Suprapubic skin (tissue), 4 donors: Measurements from ENCODE around the gene TP53AIP1. TPM values are rescaled to one million over a fixed set of nuclear protein-coding genes. Genes with fewer than 3 reads are reported as not detected.
A peak's percentile ranks its signal among the peaks of the same experiment; 100 is the strongest.

Experiments used
- DNase-seq, 2 donors: peaks; one replicate each; pipeline ENCODE4 v3.0.0-alpha.2; 2019; ENCODE audit warnings: low spot score in 2 of 2
- H3K27ac ChIP-seq: fragments of 200-600 bp; sonication (generic); one replicate; pipeline ENCODE4 v1.5.1; 2019
- H3K27me3 ChIP-seq: fragments of 200-600 bp; sonication (generic); one replicate; pipeline ENCODE4 v1.5.1; 2019
- H3K36me3 ChIP-seq: fragments of 200-600 bp; sonication (generic); one replicate; pipeline ENCODE4 v1.5.1; 2019
- H3K4me1 ChIP-seq: fragments of 200-600 bp; sonication (generic); one replicate; pipeline ENCODE4 v1.5.1; 2019
- H3K4me3 ChIP-seq: fragments of 200-600 bp; sonication (generic); one replicate; pipeline ENCODE4 v1.5.1; 2019; ENCODE audit warnings: mild to moderate bottlenecking
- H3K9me3 ChIP-seq: fragments of 200-600 bp; sonication (generic); one replicate; pipeline ENCODE4 v1.5.1; 2019
- CTCF ChIP-seq, 2 donors: fragments of 200-600 bp in 1 of 2; fragments of 450-650 bp in 1 of 2; sonication (generic) in 1 of 2; IDR thresholded peaks; one replicate each; pipeline ENCODE4 v1.5.1; 2016 to 2019; ENCODE audit warnings: antibody characterized with exemption in 2 of 2, mild to moderate bottlenecking in 1 of 2, moderate library complexity in 1 of 2
- EP300 ChIP-seq: sonication (generic); formaldehyde crosslinking; IDR thresholded peaks from one replicate; pipeline ENCODE4 v1.6.1; 2017; ENCODE audit warnings: antibody characterized with exemption
- POLR2A ChIP-seq, 2 donors: fragments of 450-650 bp; IDR thresholded peaks; one replicate each; pipeline ENCODE4 v1.6.1; 2017; ENCODE audit warnings: antibody characterized with exemption in 2 of 2, mild to moderate bottlenecking in 2 of 2, moderate library complexity in 2 of 2
- POLR2AphosphoS5 ChIP-seq, 3 donors: sonication (generic); formaldehyde crosslinking; IDR thresholded peaks; one replicate each; pipeline ENCODE4 v1.6.1; 2017; ENCODE audit warnings: antibody characterized with exemption in 3 of 3
- WGBS: methylation state at CpG from one replicate; pipeline ENCODE4 v1.1.5; 2018; 5-methylcytosine and 5-hydroxymethylcytosine counted together
- total RNA-seq, 4 donors: library from RNA; depleted of rRNA; stranded (reverse); fragments of >200 nt; gene quantifications; one replicate each; pipeline ENCODE4 v1.1.0, GENCODE V29; 2016

TP53AIP1 gene
- 10 to 100 TPM; 19.2 to 32.9 (median 21.0) TPM for total RNA-seq

- H3K4me3 ChIP-seq, result peak within 1 kb of the TSS; percentile 42
- 67% methylated on average over 9 of the region's 21 CpGs for WGBS
Observed at GRCh38 chr11:128942817-128943427, at the start of gene TP53AIP1. Gene TP53AIP1, minus strand, starts transcription at chr11:128942871. Its CDS starts 5,053 bp downstream, at chr11:128937818.

GRCh38 chr11:128988242-128988970 lies 45.7 kb upstream of the TP53AIP1 start:
- H3K27ac ChIP-seq, result no peak overlapping the region
- no peak overlapping the region for H3K4me3 ChIP-seq
- DNase-seq, result no peak
- no peak for TF ChIP-seq CTCF (IDR thresholded peaks at IDR 0.05)
- TF ChIP-seq POLR2AphosphoS5 (IDR thresholded peaks at IDR 0.05), result no peak
- no peaks in the 10 kb centered on the region for H3K4me1 ChIP-seq
- H3K36me3 ChIP-seq, result peaks cover 24% of the 10 kb centered on the region
- no peaks in the 10 kb centered on the region for H3K27me3 ChIP-seq
- H3K9me3 ChIP-seq, result no peaks in the 10 kb centered on the region

More at GRCh38 chr11:128942817-128943427, at the start of gene TP53AIP1:
- TF ChIP-seq EP300, result no peak
- TF ChIP-seq POLR2A (IDR thresholded peaks at IDR 0.05), result no peak
- TF ChIP-seq POLR2AphosphoS5 (IDR thresholded peaks at IDR 0.05), result no peak
- TF ChIP-seq CTCF (IDR thresholded peaks at IDR 0.05), result no peak
- Histone ChIP-seq H3K36me3 (no peaks in the 10 kb centered on the region), H3K27ac (peak within 1 kb of the TSS; percentile 89), H3K4me1 (peaks cover 53% of the 10 kb centered on the region), H3K27me3 (peaks cover 8% of the 10 kb centered on the region), H3K9me3 (no peaks in the 10 kb centered on the region)
- no peak for DNase-seq

GRCh38 chr11:128985880-128986279 lies 43.2 kb upstream of the TP53AIP1 start:
- no peak for TF ChIP-seq EP300
- TF ChIP-seq POLR2A (IDR thresholded peaks at IDR 0.05), result no peak
- TF ChIP-seq CTCF (IDR thresholded peaks at IDR 0.05), result no peak
- no peak for TF ChIP-seq POLR2AphosphoS5 (IDR thresholded peaks at IDR 0.05)
- WGBS, result 80% methylated on average over 5 of the region's 5 CpGs

GRCh38 chr11:128983023-128983422 lies 40.4 kb upstream of the TP53AIP1 start:
- Histone ChIP-seq H3K9me3 (no peaks in the 10 kb centered on the region), H3K36me3 (peaks cover 57% of the 10 kb centered on the region), H3K27ac (no peak overlapping the region), H3K27me3 (no peaks in the 10 kb centered on the region), H3K4me1 (no peaks in the 10 kb centered on the region), H3K4me3 (no peak overlapping the region)
- DNase-seq, result no peak
- no peak for TF ChIP-seq POLR2AphosphoS5 (IDR thresholded peaks at IDR 0.05)
- TF ChIP-seq EP300, result no peak
- no peak for TF ChIP-seq CTCF (IDR thresholded peaks at IDR 0.05)
- no peak for TF ChIP-seq POLR2A (IDR thresholded peaks at IDR 0.05)
- 94% methylated on average over 8 of the region's 8 CpGs for WGBS

More at GRCh38 chr11:128985880-128986279, 43.2 kb upstream of the TP53AIP1 start:
- H3K27me3 ChIP-seq, result no peaks in the 10 kb centered on the region
- H3K9me3 ChIP-seq, result no peaks in the 10 kb centered on the region
- H3K4me3 ChIP-seq, result no peak overlapping the region
- no peak overlapping the region for H3K27ac ChIP-seq
- peaks cover 34% of the 10 kb centered on the region for H3K36me3 ChIP-seq
- no peak for DNase-seq
- no peaks in the 10 kb centered on the region for H3K4me1 ChIP-seq

GRCh38 chr11:128981254-128981653 lies 38.6 kb upstream of the TP53AIP1 start:
- Histone ChIP-seq H3K36me3 (peaks cover 62% of the 10 kb centered on the region), H3K4me3 (no peak overlapping the region), H3K4me1 (no peaks in the 10 kb centered on the region), H3K27ac (no peak overlapping the region), H3K9me3 (no peaks in the 10 kb centered on the region), H3K27me3 (no peaks in the 10 kb centered on the region)
- no peak for TF ChIP-seq EP300
- TF ChIP-seq CTCF (IDR thresholded peaks at IDR 0.05), result no peak
- TF ChIP-seq POLR2A (IDR thresholded peaks at IDR 0.05), result no peak
- no peak for TF ChIP-seq POLR2AphosphoS5 (IDR thresholded peaks at IDR 0.05)
- DNase-seq, result no peak
- WGBS, result 77% methylated on average over 7 of the region's 7 CpGs
